HepG2 (cell line): ENCODE results near the gene GSPT1.

Experiments used
- CCDC6 ChIP-seq: sonication (generic); formaldehyde crosslinking; IDR thresholded peaks from 2 replicates; pipeline ENCODE4 v1.8.1; 2022; ENCODE audit warnings: mild to moderate bottlenecking, missing genetic modification reagents, moderate library complexity
- HNF4A ChIP-seq: sonication (generic); formaldehyde crosslinking; IDR thresholded peaks from 2 replicates; pipeline ENCODE4 v1.4.0; 2020; ENCODE audit warnings: missing genetic modification reagents
- JUND ChIP-seq: sonication (generic); formaldehyde crosslinking; IDR thresholded peaks from 2 replicates; pipeline ENCODE4 v1.8.0; 2022; ENCODE audit warnings: mild to moderate bottlenecking, missing genetic modification reagents
- KDM5B ChIP-seq: sonication (generic); formaldehyde crosslinking; IDR thresholded peaks from 2 replicates; pipeline ENCODE4 v1.4.0; 2020; ENCODE audit warnings: missing genetic modification reagents, mild to moderate bottlenecking, borderline replicate concordance
- MAFG ChIP-seq: sonication (generic); formaldehyde crosslinking; IDR thresholded peaks from 2 replicates; pipeline ENCODE4 v1.5.1; 2020; ENCODE audit warnings: mild to moderate bottlenecking, missing genetic modification reagents
- SATB2 ChIP-seq: sonication (generic); formaldehyde crosslinking; IDR thresholded peaks from 2 replicates; pipeline ENCODE4 v1.5.0; 2020; ENCODE audit warnings: missing genetic modification reagents
- SMC3 ChIP-seq: IDR thresholded peaks from 2 replicates; pipeline ENCODE4 v1.6.1; 2011; ENCODE audit warnings: low read length, improper control_type of control experiment
- YY1 ChIP-seq: IDR thresholded peaks from 2 replicates; pipeline ENCODE4 v1.6.1; 2011; ENCODE audit warnings: low read length, low read depth, moderate library complexity, mild to moderate bottlenecking; ENCODE audit not compliant: insufficient read depth, insufficient replicate concordance
- ZBTB21 ChIP-seq: sonication (generic); formaldehyde crosslinking; IDR thresholded peaks from 2 replicates; pipeline ENCODE4 v1.4.0; 2020; ENCODE audit warnings: missing genetic modification reagents
- ZNF552 ChIP-seq: sonication (generic); formaldehyde crosslinking; IDR thresholded peaks from 2 replicates; pipeline ENCODE4 v1.9.0; 2022; ENCODE audit warnings: missing genetic modification reagents, mild to moderate bottlenecking, borderline replicate concordance
- TF ChIP-seq, protein P1 (sequence below): sonication (generic); formaldehyde crosslinking; IDR thresholded peaks from 2 replicates; pipeline ENCODE4 v1.4.0; 2020; ENCODE audit warnings: mild to moderate bottlenecking, missing genetic modification reagents
- TF ChIP-seq, protein P2 (sequence below): sonication (generic); formaldehyde crosslinking; IDR thresholded peaks from 2 replicates; pipeline ENCODE4 v1.5.0; 2020; ENCODE audit warnings: mild to moderate bottlenecking, missing genetic modification reagents, moderate library complexity

DNA sequence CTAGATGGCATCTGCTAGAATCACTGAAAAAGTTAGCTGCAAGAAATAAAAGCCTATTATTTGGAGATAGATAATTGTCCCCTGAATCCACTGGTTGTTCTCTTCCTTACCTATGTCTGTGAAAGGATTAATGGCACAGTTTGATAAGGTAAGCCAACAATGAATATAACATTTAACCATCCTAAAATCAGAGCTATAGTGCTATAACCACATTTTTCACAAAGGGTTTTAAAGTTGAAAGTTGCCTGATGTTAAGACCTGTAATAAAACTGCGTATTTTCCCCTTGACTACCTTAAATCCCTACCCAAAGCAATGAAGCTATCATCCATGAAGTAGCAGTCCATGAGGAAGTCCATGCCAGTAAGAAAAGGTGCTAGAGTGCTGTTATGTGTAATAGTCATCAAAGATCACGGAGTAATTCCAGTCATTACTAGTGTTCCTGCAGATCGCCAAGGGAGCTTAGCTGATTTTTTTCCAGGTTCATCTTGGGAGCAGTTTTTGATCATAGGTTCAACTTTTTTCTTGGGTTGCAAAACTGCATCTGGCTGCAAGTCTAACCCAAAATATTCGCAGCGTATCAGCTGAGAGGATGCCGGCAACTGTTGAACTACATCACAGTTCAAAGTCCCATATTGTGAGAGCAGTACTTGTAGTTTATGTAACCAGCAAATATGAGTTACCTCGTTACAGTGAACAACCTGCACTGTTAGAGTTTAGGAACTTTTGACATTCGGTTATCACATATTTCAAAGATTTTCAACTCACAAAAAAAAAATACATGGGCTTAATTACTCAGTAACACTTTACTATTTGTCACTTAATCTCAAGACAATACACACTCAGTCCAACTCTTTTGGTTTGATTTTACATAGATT is 46.2 kb downstream of the GSPT1 start:
- no peak for TF ChIP-seq JUND (CRISPR knock-in tag)
- TF ChIP-seq YY1 = no peak
- no peak for TF ChIP-seq SATB2 (CRISPR knock-in tag)
- TF ChIP-seq, protein P1, sequence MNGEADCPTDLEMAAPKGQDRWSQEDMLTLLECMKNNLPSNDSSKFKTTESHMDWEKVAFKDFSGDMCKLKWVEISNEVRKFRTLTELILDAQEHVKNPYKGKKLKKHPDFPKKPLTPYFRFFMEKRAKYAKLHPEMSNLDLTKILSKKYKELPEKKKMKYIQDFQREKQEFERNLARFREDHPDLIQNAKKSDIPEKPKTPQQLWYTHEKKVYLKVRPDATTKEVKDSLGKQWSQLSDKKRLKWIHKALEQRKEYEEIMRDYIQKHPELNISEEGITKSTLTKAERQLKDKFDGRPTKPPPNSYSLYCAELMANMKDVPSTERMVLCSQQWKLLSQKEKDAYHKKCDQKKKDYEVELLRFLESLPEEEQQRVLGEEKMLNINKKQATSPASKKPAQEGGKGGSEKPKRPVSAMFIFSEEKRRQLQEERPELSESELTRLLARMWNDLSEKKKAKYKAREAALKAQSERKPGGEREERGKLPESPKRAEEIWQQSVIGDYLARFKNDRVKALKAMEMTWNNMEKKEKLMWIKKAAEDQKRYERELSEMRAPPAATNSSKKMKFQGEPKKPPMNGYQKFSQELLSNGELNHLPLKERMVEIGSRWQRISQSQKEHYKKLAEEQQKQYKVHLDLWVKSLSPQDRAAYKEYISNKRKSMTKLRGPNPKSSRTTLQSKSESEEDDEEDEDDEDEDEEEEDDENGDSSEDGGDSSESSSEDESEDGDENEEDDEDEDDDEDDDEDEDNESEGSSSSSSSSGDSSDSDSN (CRISPR knock-in tag) = no peak
- no peak for TF ChIP-seq ZNF552 (CRISPR knock-in tag)
- no peak for TF ChIP-seq ZBTB21 (CRISPR knock-in tag)
- TF ChIP-seq SMC3 = 0 out of 2 replicates have a peak, but pooled peaks have one; percentile 11
- TF ChIP-seq KDM5B (CRISPR knock-in tag) = no peak
- peak; percentile 56; the same call in 1 of the 2 replicates for TF ChIP-seq CCDC6 (CRISPR knock-in tag)
- TF ChIP-seq, protein P2, sequence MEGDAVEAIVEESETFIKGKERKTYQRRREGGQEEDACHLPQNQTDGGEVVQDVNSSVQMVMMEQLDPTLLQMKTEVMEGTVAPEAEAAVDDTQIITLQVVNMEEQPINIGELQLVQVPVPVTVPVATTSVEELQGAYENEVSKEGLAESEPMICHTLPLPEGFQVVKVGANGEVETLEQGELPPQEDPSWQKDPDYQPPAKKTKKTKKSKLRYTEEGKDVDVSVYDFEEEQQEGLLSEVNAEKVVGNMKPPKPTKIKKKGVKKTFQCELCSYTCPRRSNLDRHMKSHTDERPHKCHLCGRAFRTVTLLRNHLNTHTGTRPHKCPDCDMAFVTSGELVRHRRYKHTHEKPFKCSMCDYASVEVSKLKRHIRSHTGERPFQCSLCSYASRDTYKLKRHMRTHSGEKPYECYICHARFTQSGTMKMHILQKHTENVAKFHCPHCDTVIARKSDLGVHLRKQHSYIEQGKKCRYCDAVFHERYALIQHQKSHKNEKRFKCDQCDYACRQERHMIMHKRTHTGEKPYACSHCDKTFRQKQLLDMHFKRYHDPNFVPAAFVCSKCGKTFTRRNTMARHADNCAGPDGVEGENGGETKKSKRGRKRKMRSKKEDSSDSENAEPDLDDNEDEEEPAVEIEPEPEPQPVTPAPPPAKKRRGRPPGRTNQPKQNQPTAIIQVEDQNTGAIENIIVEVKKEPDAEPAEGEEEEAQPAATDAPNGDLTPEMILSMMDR (CRISPR knock-in tag) = no peak
- peak; percentile 99 for TF ChIP-seq HNF4A (CRISPR knock-in tag)
- TF ChIP-seq MAFG (CRISPR knock-in tag) = no peak
